ENCODE results near the gene CDC14B.

CDC14B gene

GRCh38 chr9:96485280-96485679, 134.4 kb downstream of the CDC14B start:
- DNase-seq (ENCODE audit: low read depth in 2 of 2) = no peak

DNA sequence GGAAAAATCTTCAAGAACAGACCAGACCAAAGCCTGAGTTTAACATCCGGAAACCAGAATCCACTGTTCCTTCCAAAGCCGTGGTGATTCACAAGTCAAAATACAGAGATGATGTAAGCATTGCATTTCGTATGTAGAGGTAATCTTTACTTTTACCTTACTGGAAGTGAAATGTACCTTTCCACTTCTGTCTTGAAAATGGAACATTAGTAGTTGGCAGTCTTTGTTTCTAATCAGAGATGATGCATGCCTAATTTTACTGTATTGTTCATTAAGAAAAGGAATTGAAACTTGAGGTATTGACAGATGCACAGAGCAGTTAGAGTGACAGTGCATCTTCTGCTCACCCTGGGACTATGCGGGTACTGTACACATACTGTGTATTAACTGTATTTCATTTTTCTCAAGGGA, 135.1 kb downstream of the CDC14B start:
- DNase-seq (ENCODE audit: low read depth in 2 of 2) = no peak

DNA sequence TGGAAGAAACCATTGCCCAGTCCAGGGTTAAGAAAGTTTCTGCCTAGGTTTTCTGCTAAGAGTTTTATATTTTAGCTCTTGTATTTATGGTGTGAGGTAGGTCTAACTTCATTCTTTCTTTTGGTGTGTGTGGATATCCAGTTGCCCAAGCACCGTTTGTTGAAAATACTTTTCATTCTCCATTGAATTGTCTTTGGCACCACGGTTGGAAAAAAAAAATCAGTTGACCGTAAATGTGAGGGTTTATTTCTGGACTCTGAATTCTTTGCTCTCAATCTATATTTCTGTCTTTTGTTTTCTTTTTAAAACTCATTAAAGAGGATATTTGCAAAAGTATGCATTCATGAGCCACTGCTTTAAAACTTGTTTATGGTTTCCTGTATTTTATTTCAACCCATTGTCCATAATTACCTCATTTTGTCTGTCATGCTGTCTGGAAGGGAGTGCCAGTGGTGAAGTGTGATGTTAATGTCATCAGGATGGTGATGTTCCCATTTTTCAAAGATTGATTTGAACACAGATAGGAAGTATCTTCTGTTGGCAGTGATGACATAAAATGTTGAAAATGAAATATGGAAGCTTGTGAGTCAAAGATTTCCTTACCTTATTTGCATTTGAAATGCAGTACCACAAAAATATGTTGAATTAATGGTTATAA, 135.8 kb downstream of the CDC14B start:
- no peak for DNase-seq (ENCODE audit: low read depth in 2 of 2)

- no peak for DNase-seq (ENCODE audit: low read depth in 2 of 2)
Observed at GRCh38 chr9:96483197-96483596, 136.4 kb downstream of the CDC14B start.

DNA sequence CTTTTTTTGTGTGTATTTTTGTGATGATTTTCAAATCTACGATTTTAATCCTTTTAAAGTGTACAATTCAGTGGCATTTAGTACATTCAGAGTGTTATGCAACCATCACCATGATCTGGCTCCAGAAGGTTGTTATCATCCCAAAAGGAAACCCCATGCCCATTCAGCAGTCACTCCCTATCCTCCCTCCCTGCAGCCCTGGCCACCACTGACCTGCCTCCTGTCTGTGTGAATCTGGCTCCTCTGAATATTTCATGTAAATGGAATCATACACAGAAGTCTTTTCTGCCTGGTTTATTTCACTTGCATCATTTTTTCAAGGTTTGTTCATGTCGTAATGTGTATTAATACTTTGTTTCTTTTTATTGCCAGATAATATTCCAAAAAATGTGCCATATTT, 137.2 kb downstream of the CDC14B start:
- no peak for DNase-seq (ENCODE audit: low read depth in 2 of 2)

DNA sequence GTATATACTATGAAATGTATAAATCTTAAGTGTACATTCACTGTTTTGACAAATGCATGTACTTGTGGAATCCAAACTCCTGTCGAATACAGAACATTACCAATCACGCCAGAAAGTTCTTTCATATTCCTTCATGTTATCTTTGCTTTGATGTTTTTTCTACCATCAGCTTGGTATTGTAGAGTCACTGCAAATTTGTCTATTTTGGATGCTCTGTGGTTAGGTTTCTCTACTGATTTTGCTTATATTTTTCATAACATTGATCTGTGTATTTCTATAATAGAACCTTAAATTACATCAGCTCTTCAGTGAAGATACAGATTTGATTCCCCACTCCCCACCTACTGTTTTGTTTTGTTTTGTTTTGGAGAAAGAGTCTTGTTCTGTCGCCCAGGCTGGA, 138.9 kb downstream of the CDC14B start:
- DNase-seq (ENCODE audit: low read depth in 2 of 2) = no peak

GRCh38 chr9:96478829-96479371, 140.7 kb downstream of the CDC14B start:
- DNase-seq (ENCODE audit: low read depth in 2 of 2) = peak in 1 of 2 donors; percentile 21

DNA sequence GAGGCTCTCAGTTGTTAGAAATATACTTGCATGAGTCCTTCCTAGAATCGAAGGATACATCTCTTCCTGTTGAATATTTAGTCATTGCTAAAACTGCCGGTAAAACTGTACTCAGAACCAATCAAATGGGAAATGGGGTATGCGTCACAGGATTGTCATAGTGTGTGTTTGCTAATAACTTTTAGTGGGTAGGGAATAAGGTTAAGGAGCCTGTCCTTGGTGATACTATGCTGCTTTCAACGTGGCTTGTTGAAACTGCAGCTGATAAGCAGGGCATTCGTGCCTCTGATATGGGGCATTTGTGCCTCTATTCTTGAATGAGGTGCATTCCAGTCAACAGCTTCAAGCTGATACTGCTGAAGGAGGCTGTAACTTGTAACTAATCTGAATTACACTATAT, 143.1 kb downstream of the CDC14B start:
- no peak for DNase-seq (ENCODE audit: low read depth in 2 of 2)

GRCh38 chr9:96476013-96476412, 143.6 kb downstream of the CDC14B start:
- DNase-seq (ENCODE audit: low read depth in 2 of 2) = no peak

- no peak for DNase-seq (ENCODE audit: low read depth in 2 of 2)
Observed at GRCh38 chr9:96467784-96468183, 151.9 kb downstream of the CDC14B start.

GRCh38 chr9:96464426-96464825, 155.2 kb downstream of the CDC14B start:
- DNase-seq (ENCODE audit: low read depth in 2 of 2) = no peak

DNA sequence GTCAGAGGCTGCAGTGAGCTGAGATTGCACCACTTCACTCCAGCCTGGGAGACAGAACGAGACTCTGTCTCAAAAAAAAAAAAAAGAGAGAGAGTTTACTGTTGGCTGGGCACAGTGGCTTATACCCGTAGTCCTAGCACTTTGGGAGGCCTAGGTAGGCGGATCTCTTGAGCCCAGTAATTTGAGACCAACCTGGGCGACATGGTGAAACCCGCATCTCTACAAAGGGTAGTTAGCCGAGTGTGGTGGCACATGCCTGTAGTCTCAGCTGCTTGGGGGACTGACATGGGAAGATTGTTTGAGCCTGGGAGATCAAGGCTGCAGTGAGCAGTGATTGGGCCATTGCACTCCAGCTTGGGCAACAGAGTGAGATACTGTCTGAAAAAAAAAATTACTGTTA, 157.1 kb downstream of the CDC14B start:
- no peak for DNase-seq (ENCODE audit: low read depth in 2 of 2)

DNA sequence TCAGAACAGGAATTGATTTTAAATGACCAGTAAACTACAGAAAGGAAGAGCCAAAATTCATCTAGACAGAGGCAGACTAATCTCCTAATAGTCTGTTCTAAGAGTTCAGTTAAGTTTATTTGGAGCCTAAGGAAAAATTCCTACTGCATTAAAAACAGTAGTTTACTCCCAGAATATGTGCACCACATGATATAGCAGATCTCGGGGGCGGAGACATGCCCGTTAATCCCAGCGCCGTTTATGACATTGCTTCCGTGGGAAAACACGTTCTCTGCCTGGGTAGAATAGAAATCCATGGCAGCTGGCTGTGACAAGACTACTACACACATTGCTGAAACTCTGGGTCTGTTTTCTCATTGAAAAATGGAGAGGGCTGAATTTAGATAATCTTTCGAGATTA, 158.3 kb downstream of the CDC14B start:
- no peak for DNase-seq (ENCODE audit: low read depth in 2 of 2)

DNA sequence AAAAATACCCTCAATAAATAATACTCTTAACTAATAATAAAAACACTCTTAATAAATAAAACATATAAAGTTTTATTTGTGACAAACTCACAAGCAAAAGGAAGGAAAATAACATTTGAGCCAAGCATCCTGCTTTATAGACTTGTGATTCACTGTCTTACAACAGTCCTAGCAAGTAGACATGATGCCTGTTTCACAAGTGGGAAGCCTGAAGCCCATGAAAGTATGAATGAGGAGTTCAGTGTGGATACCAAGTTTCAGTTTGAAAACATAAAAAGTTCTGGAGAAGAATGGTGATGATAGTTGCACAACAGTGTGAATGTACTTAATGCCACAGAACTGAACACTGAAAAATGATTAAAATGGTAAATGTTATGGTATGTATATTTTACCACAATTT, 158.8 kb downstream of the CDC14B start:
- no peak for DNase-seq (ENCODE audit: low read depth in 2 of 2)

DNA sequence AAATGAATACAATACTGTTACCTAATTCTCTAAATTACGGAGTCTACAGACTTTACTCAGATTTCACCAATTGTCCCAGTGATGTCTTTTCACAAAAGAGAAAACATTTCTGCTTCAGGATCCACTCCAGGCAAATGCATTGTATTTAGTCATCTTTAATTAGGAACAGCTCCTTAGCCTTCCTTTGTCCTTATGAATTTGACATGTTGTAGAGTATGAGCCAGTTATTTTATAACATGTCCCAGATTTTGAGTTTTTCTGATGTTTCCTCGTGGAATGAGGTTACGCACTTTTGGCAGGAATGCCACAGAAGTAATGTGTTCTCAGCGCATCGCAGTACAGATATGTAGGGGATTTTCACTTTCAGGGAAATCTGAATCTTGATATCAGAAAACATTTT, 159.2 kb downstream of the CDC14B start:
- DNase-seq (ENCODE audit: low read depth in 2 of 2) = no peak

DNA sequence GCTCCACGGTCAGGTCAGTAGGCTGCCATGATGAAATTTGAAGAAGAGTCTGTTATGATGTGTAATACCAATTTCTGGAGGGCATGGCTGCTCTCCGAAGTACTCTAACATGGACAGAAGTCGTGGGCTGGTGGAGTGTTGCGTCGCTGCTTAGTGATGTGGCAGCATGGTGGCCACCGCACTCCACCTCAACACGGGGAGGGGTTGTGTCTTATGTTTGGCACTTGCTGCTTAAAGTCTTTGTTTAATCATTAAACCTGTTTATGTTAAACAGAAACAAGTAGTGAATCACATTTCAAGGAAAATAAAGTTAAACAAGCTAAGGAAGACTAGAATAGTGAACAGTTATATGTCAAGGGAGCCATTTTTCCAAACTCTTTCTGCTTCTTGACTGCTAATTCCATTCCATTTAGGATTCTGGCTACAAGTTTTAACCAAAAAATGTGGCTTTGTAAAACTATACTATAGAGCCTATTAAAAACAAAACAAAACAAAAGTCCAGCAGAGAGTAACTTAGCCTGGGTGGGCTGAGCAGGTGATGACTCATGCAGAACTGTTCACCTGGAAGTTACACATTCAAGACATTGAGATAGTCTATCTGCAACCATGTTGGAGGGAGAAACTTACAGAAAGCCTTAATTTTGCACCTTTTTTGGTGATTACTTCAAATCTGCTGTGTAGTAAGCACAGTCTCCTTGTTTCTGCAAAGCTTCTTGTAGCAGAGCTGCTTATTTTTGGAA, 160.2 kb downstream of the CDC14B start:
- DNase-seq (ENCODE audit: low read depth in 2 of 2) = no peak

GRCh38 chr9:96458226-96458625, 161.4 kb downstream of the CDC14B start:
- no peak for DNase-seq (ENCODE audit: low read depth in 2 of 2)

DNA sequence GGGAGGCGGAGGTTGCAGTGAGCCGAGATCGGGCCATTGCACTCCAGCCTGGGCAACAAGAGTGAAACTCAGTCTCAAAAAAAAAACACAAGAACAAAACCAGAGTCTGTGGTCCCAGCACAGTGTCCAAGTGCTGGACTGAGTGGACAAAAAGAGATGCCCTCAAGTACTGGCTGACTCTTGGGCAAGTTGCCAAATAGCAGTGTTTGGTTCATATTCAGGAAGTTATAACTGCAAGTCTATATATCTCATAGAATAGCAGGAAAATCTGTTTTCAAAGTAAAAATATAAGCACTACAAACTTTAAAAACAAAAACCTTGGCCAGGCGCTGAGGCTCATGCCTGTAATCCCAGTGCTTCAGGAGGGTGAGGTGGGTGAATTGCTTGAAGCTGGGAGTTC, 162.4 kb downstream of the CDC14B start:
- DNase-seq (ENCODE audit: low read depth in 2 of 2) = no peak

GRCh38 chr9:96453625-96454024, 166.0 kb downstream of the CDC14B start:
- DNase-seq (ENCODE audit: low read depth in 2 of 2) = no peak

DNA sequence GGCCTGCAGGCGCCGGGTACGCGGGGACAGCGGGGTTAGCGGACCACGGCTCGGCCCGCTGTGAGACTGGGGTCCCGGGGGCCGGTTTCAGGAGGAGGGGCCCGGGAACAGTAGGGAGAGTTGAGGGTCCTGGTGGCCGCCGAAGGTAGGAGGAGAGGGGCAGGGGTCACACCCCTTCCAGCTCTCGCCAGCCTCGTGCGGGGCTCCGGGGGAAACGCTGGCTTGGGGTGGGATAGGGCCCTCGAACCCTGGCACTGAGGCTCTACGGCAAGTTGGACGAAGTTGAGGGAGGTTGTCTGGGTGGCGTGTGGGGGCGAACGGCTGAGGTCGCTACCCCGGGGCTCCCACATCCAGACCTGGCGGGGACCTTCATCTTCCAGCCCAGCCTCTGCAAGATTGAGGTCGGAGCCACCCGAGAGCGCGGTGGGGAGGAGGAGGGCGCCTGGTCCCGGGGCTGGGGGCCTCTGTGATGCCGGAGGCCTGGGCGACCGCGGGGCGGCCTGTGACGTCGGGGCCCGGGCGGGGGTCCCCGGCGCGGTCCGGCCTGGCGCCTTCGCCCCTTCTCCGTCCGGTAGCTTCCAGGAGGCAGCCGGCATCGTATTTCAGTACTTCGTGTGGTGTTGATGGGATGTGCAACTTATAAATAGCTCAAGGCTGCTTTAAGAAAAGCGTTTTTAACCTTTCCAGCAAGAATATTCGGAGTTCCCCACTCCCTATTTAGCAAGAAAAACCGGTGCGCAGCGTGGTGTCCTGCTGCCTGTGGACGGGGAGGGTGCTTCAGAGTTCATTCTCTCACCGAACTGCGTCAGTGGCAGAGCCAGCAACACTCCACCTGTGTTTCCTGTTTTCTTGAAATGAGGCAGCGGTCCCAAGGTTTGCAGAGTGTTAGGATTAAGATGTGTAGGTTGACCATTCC, 168.8 kb downstream of the CDC14B start:
- DNase-seq (ENCODE audit: low read depth in 2 of 2) = no peak

All from stimulated activated CD8-positive, alpha-beta memory T cell treated with anti-CD3 and anti-CD28 coated beads, Interleukin-15, amount 100 ng/mL, for 48 hours (primary cell).